K562 (cell line): ENCODE measurements around the gene ST14. TPM values are rescaled to one million over a fixed set of nuclear protein-coding genes. Genes with fewer than 3 reads are reported as not detected.

ENCODE experiments used
- ATAC-seq: fragments of 200-7000 bp; cut with Tn5 transposase; 3 replicates; pipeline ENCODE4 v1.9.1; 2020; ENCODE audit warnings: moderate library complexity
- BruUV-seq: library from RNA; stranded (reverse); fragments of 400-500 nt; replicated peaks from 2 replicates; lab custom pipeline; 2021; lab: Mats Ljungman, UMichigan
- CTCF ChIA-PET: fragments of 300-600 bp; formaldehyde crosslinking; extraction: SDS; loops from one replicate; lab custom pipeline; 2021; ENCODE audit warnings: low intra/inter-chr PET ratio; lab: Yijun Ruan, JAX
- POLR2A ChIA-PET: fragments of 300-600, 350-650 bp; sonication (Branson Sonifier 250); formaldehyde crosslinking; extraction: SDS; loops from one replicate; lab custom pipeline; 2021; ENCODE audit warnings: antibody characterized with exemption, inconsistent platforms; lab: Yijun Ruan, JAX
- DNase-seq, 4 experiments: peaks; one replicate each; pipeline versions ENCODE4 v3.0.0 to v3.0.0-alpha.2; 2011 to 2018; ENCODE audit warnings: low spot score in 3 of 4, mixed read lengths in 3 of 4; ENCODE audit errors: extremely low read depth in 1 of 4
- FAIRE-seq: peaks from 2 replicates; lab custom pipeline; 2011; peaks lifted over from hg19 to GRCh38; lab: Jason Lieb, UNC
- H2AFZ ChIP-seq: 2 replicates; pipeline ENCODE4 v1.6.0; 2011; ENCODE audit warnings: low read depth, low read length, control low read depth, inconsistent platforms
- H3K27ac ChIP-seq: fragments of 200-600 bp; 3 replicates; pipeline ENCODE4 v1.8.0; 2011; ENCODE audit warnings: low read depth, mild to moderate bottlenecking, control low read depth, inconsistent platforms, low read length, moderate library complexity, mixed read lengths; ENCODE audit errors: extremely low read depth
- H3K27me3 ChIP-seq, 2 experiments: fragments of 300-600 bp in 1 of 2; 2 replicates in 1 of 2; 3 replicates in 1 of 2; pipeline versions ENCODE4 v1.6.0 to v1.8.0; 2011; ENCODE audit warnings: inconsistent platforms in 2 of 2, low read length in 2 of 2, mild to moderate bottlenecking in 1 of 2, mixed read lengths in 1 of 2, moderate library complexity in 1 of 2; ENCODE audit not compliant: control insufficient read depth in 2 of 2, insufficient read depth in 2 of 2
- H3K36me3 ChIP-seq: fragments of 300-600 bp; 3 replicates; pipeline ENCODE4 v1.8.0; 2011; ENCODE audit warnings: mild to moderate bottlenecking, low read length, inconsistent platforms; ENCODE audit not compliant: control insufficient read depth, insufficient read depth
- H3K4me1 ChIP-seq, 2 experiments: fragments of 200-600 bp in 1 of 2; replicated peaks in 1 of 2; 2 replicates in 1 of 2; 3 replicates in 1 of 2; pipeline versions ENCODE4 v1.5.1 to v1.8.0; 2011; ENCODE audit warnings: inconsistent platforms in 2 of 2, low read length in 2 of 2, mild to moderate bottlenecking in 1 of 2, mixed read lengths in 1 of 2, moderate library complexity in 1 of 2; ENCODE audit not compliant: control insufficient read depth in 2 of 2, insufficient read depth in 2 of 2
- H3K4me2 ChIP-seq: 2 replicates; pipeline ENCODE4 v1.6.1; 2011; ENCODE audit warnings: low read length, control low read depth, inconsistent platforms, mixed read lengths; ENCODE audit not compliant: insufficient read depth
- H3K4me3 ChIP-seq: fragments of 200-600 bp; sonication (generic), shearing (Covaris generic); 2 replicates; pipeline ENCODE4 v1.5.1; 2016; ENCODE audit warnings: control low read depth, inconsistent platforms
- H3K79me2 ChIP-seq: fragments of 200-600 bp; 3 replicates; pipeline ENCODE4 v1.8.0; 2011; ENCODE audit warnings: low read length, inconsistent platforms; ENCODE audit not compliant: control insufficient read depth, insufficient read depth
- H3K9ac ChIP-seq, 2 experiments: 2 replicates each; pipeline versions ENCODE4 v1.6.0 to v1.6.1; 2011; ENCODE audit warnings: low read depth in 2 of 2, low read length in 2 of 2, control low read depth in 1 of 2, inconsistent platforms in 1 of 2, mild to moderate bottlenecking in 1 of 2, mixed read lengths in 1 of 2; ENCODE audit not compliant: insufficient read depth in 1 of 2
- H3K9me1 ChIP-seq: one replicate; pipeline ENCODE4 v1.6.0; 2011; ENCODE audit warnings: inconsistent platforms, mild to moderate bottlenecking, low read length, moderate library complexity; ENCODE audit not compliant: control insufficient read depth, insufficient read depth
- H3K9me3 ChIP-seq: replicated peaks from 2 replicates; pipeline ENCODE4 v1.5.1; 2011; ENCODE audit warnings: low read depth, low read length, inconsistent platforms; ENCODE audit not compliant: control insufficient read depth, insufficient read depth
- H4K20me1 ChIP-seq: replicated peaks from 2 replicates; pipeline ENCODE4 v1.6.1; 2011; ENCODE audit warnings: low read length, inconsistent platforms, mixed read lengths; ENCODE audit not compliant: control insufficient read depth, insufficient read depth
- CBX3 ChIP-seq, 2 experiments: IDR thresholded peaks; 1 replicate in 1 of 2; 2 replicates in 1 of 2; pipeline ENCODE4 v1.6.1; 2012; ENCODE audit warnings: inconsistent platforms in 2 of 2, low read length in 2 of 2, borderline replicate concordance in 1 of 2, control low read depth in 1 of 2
- CHD1 ChIP-seq: fragments of 200-600 bp; sonication (generic); IDR thresholded peaks from one replicate; pipeline ENCODE4 v1.6.1; 2012; ENCODE audit warnings: mild to moderate bottlenecking, moderate library complexity, low read length, inconsistent platforms
- IRF2 ChIP-seq: sonication (generic); formaldehyde crosslinking; IDR thresholded peaks from 2 replicates; pipeline ENCODE4 v1.8.1; 2022; ENCODE audit warnings: mild to moderate bottlenecking, missing genetic modification reagents
- KLF16 ChIP-seq: IDR thresholded peaks from 2 replicates; pipeline ENCODE4 v1.6.1; 2016; ENCODE audit warnings: antibody characterized with exemption
- NONO ChIP-seq, 2 experiments: fragments of 200-400 bp in 1 of 2; fragments of 450-650 bp in 1 of 2; formaldehyde crosslinking in 1 of 2; IDR thresholded peaks; 2 replicates each; pipeline ENCODE4 v1.6.1; 2017; ENCODE audit warnings: low read depth in 2 of 2, mild to moderate bottlenecking in 2 of 2, moderate library complexity in 2 of 2, low read length in 1 of 2
- SMAD1 ChIP-seq: fragments of 150-350 bp; IDR thresholded peaks from 2 replicates; pipeline ENCODE4 v1.6.1; 2014; ENCODE audit warnings: low read length, low read depth; ENCODE audit not compliant: partially characterized antibody
- SP2 ChIP-seq: IDR thresholded peaks from 2 replicates; pipeline ENCODE4 v1.6.1; 2011; ENCODE audit warnings: mild to moderate bottlenecking, low read depth, low read length, moderate library complexity; ENCODE audit not compliant: poor library complexity, severe bottlenecking; ENCODE audit errors: extremely low read depth
- STAT5A ChIP-seq: IDR thresholded peaks from 2 replicates; pipeline ENCODE4 v1.6.1; 2012; ENCODE audit warnings: low read length, inconsistent platforms, borderline replicate concordance
- TAF9B ChIP-seq: fragments of 450-650 bp; IDR thresholded peaks from 2 replicates; pipeline ENCODE4 v1.6.1; 2018; ENCODE audit warnings: mild to moderate bottlenecking; ENCODE audit not compliant: partially characterized antibody
- XRCC3 ChIP-seq: fragments of 450-650 bp; IDR thresholded peaks from 2 replicates; pipeline ENCODE4 v1.6.1; 2017; ENCODE audit warnings: mild to moderate bottlenecking, moderate library complexity
- ZNF3 ChIP-seq: fragments of 250-450 bp; sonication (Bioruptor Pico); IDR thresholded peaks from 2 replicates; pipeline ENCODE4 v1.5.0; 2021; ENCODE audit warnings: mild to moderate bottlenecking, moderate library complexity
- ZNF354B ChIP-seq: fragments of 250-450 bp; sonication (Bioruptor Pico); IDR thresholded peaks from 2 replicates; pipeline ENCODE4 v1.4.0; 2020
- ZNF41 ChIP-seq: fragments of 250-450 bp; sonication (Bioruptor Pico); conservative IDR thresholded peaks from 2 replicates; pipeline ENCODE4 v1.4.0; 2020; ENCODE audit warnings: mild to moderate bottlenecking
- ZNF436 ChIP-seq: fragments of 250-450, 450-650 bp; sonication (Bioruptor Pico); formaldehyde crosslinking; IDR thresholded peaks from 2 replicates; pipeline ENCODE4 v1.7.0; 2020; ENCODE audit warnings: mild to moderate bottlenecking
- ZSCAN29 ChIP-seq: fragments of 450-650 bp; IDR thresholded peaks from 2 replicates; pipeline ENCODE4 v1.6.1; 2017
- WGBS: fragments of 100-300 bp; shearing (Covaris generic); methylation state at CpG from one replicate; pipeline ENCODE4 v1.1.6; 2016; ENCODE audit warnings: low coverage, mixed read lengths; ENCODE audit not compliant: insufficient coverage; ENCODE audit errors: missing lambda C conversion rate; 5-methylcytosine and 5-hydroxymethylcytosine counted together
- in situ Hi-C: fragments of 300-500 bp; cut with MboI; formaldehyde crosslinking; loops from 4 replicates; pipeline ENCODE4 v1.15.0; 2018; ENCODE audit warnings: inconsistent platforms, mixed read lengths
- intact Hi-C: fragments of 100-400 bp; cut with micrococcal nuclease; formaldehyde crosslinking; loops from 2 replicates; pipeline ENCODE4 v1.14.2; 2022
- polyA plus RNA-seq, 8 experiments: library from polyadenylated mRNA; depleted of rRNA in 4 of 8; stranded (reverse) in 5 of 8; unstranded in 3 of 8; fragments of >200 nt; fragmentation: Nextera tagmentation in 2 of 8; fragmentation: Illumina TruSeq in 1 of 8; extraction: Ambion mirVana in 2 of 8; extraction: Trizol in 1 of 8; gene quantifications; 2 replicates each; pipeline versions ENCODE4 v1.2.1 to v1.2.3, GENCODE V29; 2011 to 2014; ENCODE audit warnings: inconsistent platforms in 1 of 8, missing spikeins in 1 of 8
- total RNA-seq, 7 experiments: library from RNA; depleted of rRNA in 6 of 7; stranded (reverse); fragments of >200 nt in 6 of 7; fragmentation: Illumina TruSeq in 2 of 7; extraction: Trizol in 2 of 7; gene quantifications; 2 replicates each; pipeline versions ENCODE4 v1.2.1 to v1.2.3, GENCODE V29; 2011 to 2021; ENCODE audit warnings: low replicate concordance in 1 of 7
- TF ChIP-seq, protein P1 (sequence below), 2 experiments: fragments of 250-450 bp in 1 of 2; fragments of 450-650 bp in 1 of 2; sonication (Bioruptor Pico) in 1 of 2; IDR thresholded peaks; 2 replicates each; pipeline versions ENCODE4 v1.6.1 to v1.8.0; 2016 to 2021; ENCODE audit warnings: mild to moderate bottlenecking in 2 of 2, moderate library complexity in 2 of 2, missing compliant biosample characterization in 1 of 2, missing genetic modification characterization in 1 of 2
- TF ChIP-seq, protein P2 (sequence below): fragments of 450-650 bp; IDR thresholded peaks from one replicate; pipeline ENCODE4 v1.6.1; 2018; ENCODE audit warnings: mild to moderate bottlenecking, moderate library complexity; ENCODE audit not compliant: partially characterized antibody
- TF ChIP-seq, protein P3 (sequence below): fragments of 450-650 bp; IDR thresholded peaks from 2 replicates; pipeline ENCODE4 v1.6.1; 2016; ENCODE audit warnings: mild to moderate bottlenecking

The ST14 gene
- total and polyA plus RNA-seq, 9 of the 15 experiments (the other 6 are each of a cell fraction or from before 2014, with no cell fraction given) = 0.08 to 0.20 TPM; not detected in 7

- in situ Hi-C loops = no loop called here
- WGBS = 27% methylated on average over 1 of the region's 1 CpG
- POLR2A ChIA-PET = no interaction called here
Observed at GRCh38 chr11:130246270-130246669, 86.7 kb downstream of the ST14 start.

More at GRCh38 chr11:130246270-130246669, 86.7 kb downstream of the ST14 start:
- H3K79me2 ChIP-seq = no peaks in the 10 kb centered on the region; the same call in 2 of the 3 replicates
- peaks cover 3% of the 10 kb centered on the region; the same call in 1 of the 3 replicates for H3K36me3 ChIP-seq
- H3K4me2 ChIP-seq = no peak overlapping the region
- no peak overlapping the region for H3K9ac ChIP-seq
- no peak overlapping the region for H2AFZ ChIP-seq
- no peaks in the 10 kb centered on the region for H3K9me3 ChIP-seq
- TF ChIP-seq ZNF436 (CRISPR knock-in tag) (no peak), NONO (IDR thresholded peaks at IDR 0.05; ENCODE audit: low read depth in 2 of 2, low read length in 1 of 2) (no peak), TAF9B (no peak), CBX3 (IDR thresholded peaks at IDR 0.05; ENCODE audit: borderline replicate concordance in 1 of 2, low read length in 2 of 2) (no peak), CHD1 (no peak), ZSCAN29 (no peak), XRCC3 (no peak), SMAD1 (no peak), SP2 (no peak), STAT5A (no peak), ZNF3 (CRISPR knock-in tag) (no peak), KLF16 (no peak), ZNF354B (CRISPR knock-in tag) (no peak), IRF2 (no peak), ZNF41 (no peak)
- TF ChIP-seq, protein P1, sequence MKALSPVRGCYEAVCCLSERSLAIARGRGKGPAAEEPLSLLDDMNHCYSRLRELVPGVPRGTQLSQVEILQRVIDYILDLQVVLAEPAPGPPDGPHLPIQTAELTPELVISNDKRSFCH (CRISPR knock-in tag; IDR thresholded peaks at IDR 0.05) = no peak
- TF ChIP-seq, protein P1 (tag; IDR thresholded peaks at IDR 0.05) = no peak
- TF ChIP-seq, protein P2, sequence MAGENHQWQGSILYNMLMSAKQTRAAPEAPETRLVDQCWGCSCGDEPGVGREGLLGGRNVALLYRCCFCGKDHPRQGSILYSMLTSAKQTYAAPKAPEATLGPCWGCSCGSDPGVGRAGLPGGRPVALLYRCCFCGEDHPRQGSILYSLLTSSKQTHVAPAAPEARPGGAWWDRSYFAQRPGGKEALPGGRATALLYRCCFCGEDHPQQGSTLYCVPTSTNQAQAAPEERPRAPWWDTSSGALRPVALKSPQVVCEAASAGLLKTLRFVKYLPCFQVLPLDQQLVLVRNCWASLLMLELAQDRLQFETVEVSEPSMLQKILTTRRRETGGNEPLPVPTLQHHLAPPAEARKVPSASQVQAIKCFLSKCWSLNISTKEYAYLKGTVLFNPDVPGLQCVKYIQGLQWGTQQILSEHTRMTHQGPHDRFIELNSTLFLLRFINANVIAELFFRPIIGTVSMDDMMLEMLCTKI = no peak
- TF ChIP-seq, protein P3, sequence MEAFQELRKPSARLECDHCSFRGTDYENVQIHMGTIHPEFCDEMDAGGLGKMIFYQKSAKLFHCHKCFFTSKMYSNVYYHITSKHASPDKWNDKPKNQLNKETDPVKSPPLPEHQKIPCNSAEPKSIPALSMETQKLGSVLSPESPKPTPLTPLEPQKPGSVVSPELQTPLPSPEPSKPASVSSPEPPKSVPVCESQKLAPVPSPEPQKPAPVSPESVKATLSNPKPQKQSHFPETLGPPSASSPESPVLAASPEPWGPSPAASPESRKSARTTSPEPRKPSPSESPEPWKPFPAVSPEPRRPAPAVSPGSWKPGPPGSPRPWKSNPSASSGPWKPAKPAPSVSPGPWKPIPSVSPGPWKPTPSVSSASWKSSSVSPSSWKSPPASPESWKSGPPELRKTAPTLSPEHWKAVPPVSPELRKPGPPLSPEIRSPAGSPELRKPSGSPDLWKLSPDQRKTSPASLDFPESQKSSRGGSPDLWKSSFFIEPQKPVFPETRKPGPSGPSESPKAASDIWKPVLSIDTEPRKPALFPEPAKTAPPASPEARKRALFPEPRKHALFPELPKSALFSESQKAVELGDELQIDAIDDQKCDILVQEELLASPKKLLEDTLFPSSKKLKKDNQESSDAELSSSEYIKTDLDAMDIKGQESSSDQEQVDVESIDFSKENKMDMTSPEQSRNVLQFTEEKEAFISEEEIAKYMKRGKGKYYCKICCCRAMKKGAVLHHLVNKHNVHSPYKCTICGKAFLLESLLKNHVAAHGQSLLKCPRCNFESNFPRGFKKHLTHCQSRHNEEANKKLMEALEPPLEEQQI = no peak
- TF ChIP-seq, all 486 proteins: peak for 0
- Histone ChIP-seq H3K27ac (no peak overlapping the region), H3K4me1 (no peaks in the 10 kb centered on the region), H3K27me3 (no peaks in the 10 kb centered on the region), H4K20me1 (no peaks in the 10 kb centered on the region), H3K4me3 (no peak overlapping the region), H3K9me1 (no peaks in the 10 kb centered on the region)
- no TSS peak for BruUV-seq
- DNase-seq (no peak), FAIRE-seq (no peak), ATAC-seq (no peak)
- CTCF ChIA-PET = no interaction called here
- intact Hi-C loops = no loop called here
